22Rv1 (cell line): ENCODE measurements around the gene VPS29.

Experiments used
- CTCF ChIP-seq: fragments of 450-650 bp; IDR thresholded peaks from 2 replicates; pipeline ENCODE4 v1.5.1; 2017; ENCODE audit warnings: mild to moderate bottlenecking
- ZFX ChIP-seq: fragments of 450-650 bp; IDR thresholded peaks from 2 replicates; pipeline ENCODE4 v1.6.1; 2017; ENCODE audit warnings: antibody characterized with exemption, borderline replicate concordance

- no peak for TF ChIP-seq CTCF
- no peak for TF ChIP-seq ZFX
These were observed 45.2 kb upstream of the VPS29 start for GRCh38 chr12:110547090-110547489.
